ENCODE measurements around the gene TMEM100. TPM values are rescaled to one million over a fixed set of nuclear protein-coding genes. Genes with fewer than 3 reads are reported as not detected.

Gene TMEM100
- polyA plus RNA-seq, 6 donors from 2014 or later, result not detected

GRCh38 chr17:55737976-55738501 lies 15.4 kb upstream of the TMEM100 start:
- no peak for DNase-seq
- Mint-ChIP-seq H3K27ac (peak overlapping the region in 2 of 6 donors; percentile 26 to 93), H3K9me3 (no peaks in the 10 kb centered on the region), H3K36me3 (no peaks in the 10 kb centered on the region), H3K4me1 (peaks cover 14 to 21% (median 15%) of the 10 kb centered on the region in 3 donors), H3K27me3 (peaks cover 6 to 22% (median 11%) of the 10 kb centered on the region in 3 donors), H3K4me3 (peak overlapping the region in 2 of 8 donors; percentile 10 to 17)
- no peak for ATAC-seq (ENCODE audit: low read depth in 2 of 2)

- H3K27me3 Mint-ChIP-seq, result peaks cover 13 to 37% (median 15%) of the 10 kb centered on the region in 3 donors
- no peaks in the 10 kb centered on the region for H3K36me3 Mint-ChIP-seq
- peak; percentile 32 to 37 for ATAC-seq (ENCODE audit: low read depth in 2 of 2)
- H3K4me3 Mint-ChIP-seq, result no peak overlapping the region
- no peaks in the 10 kb centered on the region for H3K9me3 Mint-ChIP-seq
- peaks cover 7 to 13% (median 9%) of the 10 kb centered on the region in 3 donors for H3K4me1 Mint-ChIP-seq
- no peak for DNase-seq
- peak overlapping the region in 1 of 6 donors; percentile 37 for H3K27ac Mint-ChIP-seq
These were observed 13.2 kb upstream of the TMEM100 start for GRCh38 chr17:55735731-55736405.

DNA sequence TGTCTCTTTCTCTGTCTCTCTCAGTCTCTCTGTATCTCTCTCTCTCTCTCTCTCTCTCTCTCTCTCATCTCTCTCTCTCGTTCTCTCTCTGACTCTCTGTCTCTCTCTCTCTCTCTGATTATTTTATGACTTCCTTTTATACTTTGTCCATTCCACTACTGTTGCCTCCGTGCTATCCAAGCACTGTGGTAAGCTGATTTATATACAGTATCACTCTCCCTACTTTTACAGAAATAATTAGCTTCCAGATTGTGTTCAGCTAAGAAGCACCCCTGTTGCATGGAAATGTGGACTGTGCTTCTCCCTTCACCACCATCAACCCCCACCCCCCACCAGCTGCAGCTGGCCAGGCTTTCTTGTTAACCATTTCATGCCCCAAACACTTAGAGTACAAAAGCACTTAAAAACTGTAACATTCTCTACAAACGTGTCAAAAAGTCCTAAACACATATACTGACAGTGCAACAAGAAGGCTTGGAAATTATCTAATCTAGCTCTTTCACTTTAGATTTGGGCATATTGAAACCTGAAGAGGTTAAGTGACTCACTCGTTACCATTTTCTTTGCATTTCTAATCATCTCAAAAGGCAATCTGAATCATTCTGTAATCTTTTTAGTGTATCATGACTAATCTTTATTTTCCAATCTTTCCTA lies 11.6 kb upstream of the TMEM100 start:
- DNase-seq, result no peak
- no peak overlapping the region for H3K4me3 Mint-ChIP-seq
- H3K27me3 Mint-ChIP-seq, result peaks cover 13 to 29% (median 15%) of the 10 kb centered on the region in 3 donors
- H3K9me3 Mint-ChIP-seq, result no peaks in the 10 kb centered on the region
- H3K36me3 Mint-ChIP-seq, result no peaks in the 10 kb centered on the region
- no peak overlapping the region for H3K27ac Mint-ChIP-seq
- no peak for ATAC-seq (ENCODE audit: low read depth in 2 of 2)
- peaks cover 7 to 13% (median 9%) of the 10 kb centered on the region in 3 donors for H3K4me1 Mint-ChIP-seq

GRCh38 chr17:55731586-55732250 lies 9.1 kb upstream of the TMEM100 start:
- no peak overlapping the region for H3K27ac Mint-ChIP-seq
- H3K4me3 Mint-ChIP-seq, result no peak overlapping the region
- no peaks in the 10 kb centered on the region for H3K36me3 Mint-ChIP-seq
- no peaks in the 10 kb centered on the region for H3K4me1 Mint-ChIP-seq
- peaks cover 23 to 43% (median 23%) of the 10 kb centered on the region in 3 donors for H3K27me3 Mint-ChIP-seq
- no peaks in the 10 kb centered on the region for H3K9me3 Mint-ChIP-seq
- no peak for ATAC-seq (ENCODE audit: low read depth in 2 of 2)
- DNase-seq, result no peak

GRCh38 chr17:55730808-55731207 lies 8.1 kb upstream of the TMEM100 start:
- DNase-seq (no peak), ATAC-seq (ENCODE audit: low read depth in 2 of 2) (no peak)
- Mint-ChIP-seq H3K27me3 (peaks cover 23 to 50% (median 28%) of the 10 kb centered on the region in 3 donors), H3K36me3 (no peaks in the 10 kb centered on the region), H3K4me3 (no peak overlapping the region), H3K4me1 (no peaks in the 10 kb centered on the region), H3K9me3 (no peaks in the 10 kb centered on the region), H3K27ac (no peak overlapping the region)

DNA sequence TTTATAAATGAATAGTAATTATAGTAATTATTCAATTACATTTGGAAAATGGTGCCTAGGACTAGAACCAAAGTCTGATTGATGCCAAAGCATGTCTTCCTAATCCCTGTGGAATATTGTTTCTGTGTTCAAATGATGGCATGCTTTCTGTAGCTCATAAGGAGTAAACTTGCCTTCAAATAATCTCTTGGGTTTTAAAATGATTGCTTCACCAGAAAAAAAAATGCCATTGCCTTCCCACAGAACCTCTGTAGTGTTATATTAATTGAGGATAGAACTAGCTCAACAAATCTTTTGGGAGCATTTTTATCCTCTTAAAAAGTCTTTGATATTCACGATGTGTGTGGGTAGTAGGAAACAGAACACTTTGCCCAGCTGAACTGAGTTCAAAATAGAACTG lies 7.7 kb upstream of the TMEM100 start:
- H3K36me3 Mint-ChIP-seq, result no peaks in the 10 kb centered on the region
- no peak overlapping the region for H3K4me3 Mint-ChIP-seq
- DNase-seq (no peak), ATAC-seq (ENCODE audit: low read depth in 2 of 2) (no peak)
- H3K27ac Mint-ChIP-seq, result no peak overlapping the region
- peaks cover 22 to 50% (median 28%) of the 10 kb centered on the region in 3 donors for H3K27me3 Mint-ChIP-seq
- no peaks in the 10 kb centered on the region for H3K9me3 Mint-ChIP-seq
- H3K4me1 Mint-ChIP-seq, result peaks cover under 1 to 3% (median 2%) of the 10 kb centered on the region in 3 donors

GRCh38 chr17:55729484-55729883 lies 6.8 kb upstream of the TMEM100 start:
- H3K36me3 Mint-ChIP-seq, result no peaks in the 10 kb centered on the region
- no peak overlapping the region for H3K27ac Mint-ChIP-seq
- no peak overlapping the region for H3K4me3 Mint-ChIP-seq
- peaks cover 4 to 9% (median 6%) of the 10 kb centered on the region in 3 donors for H3K4me1 Mint-ChIP-seq
- DNase-seq (no peak), ATAC-seq (ENCODE audit: low read depth in 2 of 2) (no peak)
- H3K27me3 Mint-ChIP-seq, result peaks cover 25 to 50% (median 28%) of the 10 kb centered on the region in 3 donors
- no peaks in the 10 kb centered on the region for H3K9me3 Mint-ChIP-seq

DNA sequence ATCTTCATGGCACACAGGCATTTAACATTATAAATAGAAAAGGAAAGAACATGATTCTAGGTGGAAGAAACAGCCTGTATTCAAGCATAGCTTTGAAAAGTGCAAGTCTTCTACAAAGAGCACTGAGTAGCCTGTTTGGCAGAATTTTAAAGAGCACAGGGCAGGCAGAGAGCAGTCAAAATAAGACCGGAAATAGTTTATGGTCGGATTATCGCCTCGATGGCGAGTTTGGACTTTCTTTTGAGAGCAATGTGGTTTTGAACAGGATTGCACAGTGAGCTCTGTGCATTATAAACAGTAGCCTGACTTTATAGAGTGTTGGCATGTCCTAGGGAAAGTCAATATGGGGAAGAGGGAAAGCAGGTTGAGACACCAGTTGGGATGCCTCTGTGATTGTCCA lies 6.2 kb upstream of the TMEM100 start:
- Mint-ChIP-seq H3K27ac (no peak overlapping the region), H3K36me3 (no peaks in the 10 kb centered on the region), H3K4me1 (peaks cover 4 to 9% (median 6%) of the 10 kb centered on the region in 3 donors)

GRCh38 chr17:55728361-55728760 lies 5.7 kb upstream of the TMEM100 start:
- Mint-ChIP-seq H3K27ac (no peak overlapping the region), H3K9me3 (no peaks in the 10 kb centered on the region), H3K4me1 (peaks cover 4 to 9% (median 6%) of the 10 kb centered on the region in 3 donors), H3K27me3 (peaks cover 19 to 40% (median 24%) of the 10 kb centered on the region in 3 donors), H3K36me3 (no peaks in the 10 kb centered on the region), H3K4me3 (no peak overlapping the region)
- DNase-seq, result no peak
- no peak for ATAC-seq (ENCODE audit: low read depth in 2 of 2)

More for the DNA sequence above, 6.2 kb upstream of the TMEM100 start:
- DNase-seq (no peak), ATAC-seq (ENCODE audit: low read depth in 2 of 2) (no peak)
- H3K9me3 Mint-ChIP-seq, result no peaks in the 10 kb centered on the region
- H3K4me3 Mint-ChIP-seq, result no peak overlapping the region
- H3K27me3 Mint-ChIP-seq, result peaks cover 20 to 44% (median 24%) of the 10 kb centered on the region in 3 donors

GRCh38 chr17:55727920-55728319 lies 5.3 kb upstream of the TMEM100 start:
- H3K4me1 Mint-ChIP-seq, result peaks cover 4 to 9% (median 6%) of the 10 kb centered on the region in 3 donors
- H3K27ac Mint-ChIP-seq, result no peak overlapping the region
- ATAC-seq (ENCODE audit: low read depth in 2 of 2) (no peak), DNase-seq (no peak)
- no peak overlapping the region for H3K4me3 Mint-ChIP-seq
- H3K36me3 Mint-ChIP-seq, result no peaks in the 10 kb centered on the region
- H3K9me3 Mint-ChIP-seq, result no peaks in the 10 kb centered on the region
- H3K27me3 Mint-ChIP-seq, result peaks cover 23 to 40% (median 23%) of the 10 kb centered on the region in 3 donors

GRCh38 chr17:55727275-55727674 lies 4.6 kb upstream of the TMEM100 start:
- Mint-ChIP-seq H3K27ac (no peak overlapping the region), H3K9me3 (no peaks in the 10 kb centered on the region), H3K27me3 (peaks cover 22 to 42% (median 30%) of the 10 kb centered on the region in 3 donors), H3K4me1 (peaks cover 4 to 9% (median 6%) of the 10 kb centered on the region in 3 donors), H3K36me3 (no peaks in the 10 kb centered on the region), H3K4me3 (no peak overlapping the region)
- no peak for DNase-seq
- ATAC-seq (ENCODE audit: low read depth in 2 of 2), result no peak

DNA sequence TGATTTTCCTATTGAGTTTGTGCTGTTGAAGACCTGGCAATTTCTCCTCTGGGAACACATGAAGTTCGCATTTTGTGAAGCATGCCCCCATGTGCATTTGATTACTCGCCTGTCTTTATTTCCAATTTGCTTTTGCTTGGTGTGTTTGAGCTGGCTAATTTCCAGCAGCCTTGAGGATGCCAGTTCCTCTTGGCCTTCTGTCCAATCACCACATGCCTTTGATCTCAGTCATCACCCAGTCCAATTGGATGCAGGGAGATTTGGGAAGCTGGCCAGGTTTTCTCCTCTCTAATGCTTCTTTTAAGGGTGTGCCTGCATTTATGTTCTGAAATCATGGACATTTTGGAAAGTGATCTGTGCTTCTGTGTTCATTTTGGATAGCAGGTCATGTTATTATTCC lies 3.8 kb upstream of the TMEM100 start:
- H3K27ac Mint-ChIP-seq, result no peak overlapping the region
- no peaks in the 10 kb centered on the region for H3K9me3 Mint-ChIP-seq
- no peak for ATAC-seq (ENCODE audit: low read depth in 2 of 2)
- no peak for DNase-seq
- peaks cover 22 to 36% (median 29%) of the 10 kb centered on the region in 3 donors for H3K27me3 Mint-ChIP-seq
- no peaks in the 10 kb centered on the region for H3K36me3 Mint-ChIP-seq
- peaks cover 4 to 9% (median 6%) of the 10 kb centered on the region in 3 donors for H3K4me1 Mint-ChIP-seq
- H3K4me3 Mint-ChIP-seq, result no peak overlapping the region

DNA sequence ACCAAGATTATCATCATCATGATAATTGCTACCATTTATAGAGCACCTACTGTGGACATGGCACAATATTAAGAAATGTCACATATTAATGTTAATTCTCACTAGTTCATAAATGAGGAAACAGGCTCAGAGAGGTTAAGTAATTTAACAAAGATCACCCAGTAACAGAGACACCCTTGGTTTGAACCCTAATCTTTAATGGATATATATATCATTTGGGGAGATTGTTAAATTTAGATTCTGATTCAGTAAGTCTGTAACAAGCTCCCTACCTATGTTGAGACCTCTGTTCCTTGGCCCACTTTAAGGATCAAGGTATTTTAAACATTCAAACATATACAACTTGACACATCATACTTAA lies 804 bp upstream of the TMEM100 start:
- H3K4me1 Mint-ChIP-seq, result peaks cover 4 to 9% (median 6%) of the 10 kb centered on the region in 3 donors
- ATAC-seq (ENCODE audit: low read depth in 2 of 2) (no peak), DNase-seq (no peak)
- H3K27me3 Mint-ChIP-seq, result peaks cover 33 to 53% (median 37%) of the 10 kb centered on the region in 3 donors
- no peak overlapping the region for H3K27ac Mint-ChIP-seq
- no peaks in the 10 kb centered on the region for H3K9me3 Mint-ChIP-seq
- no peaks in the 10 kb centered on the region for H3K36me3 Mint-ChIP-seq
- no peak overlapping the region for H3K4me3 Mint-ChIP-seq
